ENCODE results near the gene TCF12.

The TCF12 gene

DNA sequence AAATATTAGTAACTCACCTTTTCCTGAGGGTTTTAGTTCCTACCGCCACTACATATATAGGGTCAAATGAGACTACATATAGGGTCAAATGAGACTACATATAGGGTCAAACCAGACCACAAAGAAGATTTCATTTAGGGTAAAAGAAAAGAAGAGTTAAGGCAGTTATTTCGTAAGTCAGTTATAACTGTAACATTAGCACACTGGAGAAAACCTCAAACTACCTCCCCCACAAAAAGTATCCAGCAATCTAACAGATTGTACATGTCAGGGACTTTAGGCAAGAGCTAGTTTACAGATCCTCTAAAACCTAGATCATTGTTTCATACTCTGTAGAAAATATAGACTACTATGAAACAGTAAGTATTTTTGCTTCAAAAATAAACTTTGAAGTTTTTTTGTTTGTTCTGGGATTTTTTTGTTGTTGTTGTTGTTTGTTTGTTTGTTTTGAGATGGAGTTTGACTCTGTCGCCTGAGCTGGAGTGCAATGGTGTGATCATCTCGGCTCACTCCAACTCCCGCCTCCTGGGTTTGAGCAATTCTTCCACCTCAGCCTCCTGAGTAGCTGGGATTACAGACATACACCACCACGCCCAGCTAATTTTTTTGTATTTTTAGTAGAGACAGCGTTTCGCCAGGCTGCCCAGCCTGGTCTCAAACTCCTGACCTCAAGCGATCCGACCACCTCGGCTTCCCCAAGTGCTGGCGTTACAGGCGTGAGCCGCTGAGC is 365.5 kb downstream of the TCF12 start:
- TF ChIP-seq, protein P1, sequence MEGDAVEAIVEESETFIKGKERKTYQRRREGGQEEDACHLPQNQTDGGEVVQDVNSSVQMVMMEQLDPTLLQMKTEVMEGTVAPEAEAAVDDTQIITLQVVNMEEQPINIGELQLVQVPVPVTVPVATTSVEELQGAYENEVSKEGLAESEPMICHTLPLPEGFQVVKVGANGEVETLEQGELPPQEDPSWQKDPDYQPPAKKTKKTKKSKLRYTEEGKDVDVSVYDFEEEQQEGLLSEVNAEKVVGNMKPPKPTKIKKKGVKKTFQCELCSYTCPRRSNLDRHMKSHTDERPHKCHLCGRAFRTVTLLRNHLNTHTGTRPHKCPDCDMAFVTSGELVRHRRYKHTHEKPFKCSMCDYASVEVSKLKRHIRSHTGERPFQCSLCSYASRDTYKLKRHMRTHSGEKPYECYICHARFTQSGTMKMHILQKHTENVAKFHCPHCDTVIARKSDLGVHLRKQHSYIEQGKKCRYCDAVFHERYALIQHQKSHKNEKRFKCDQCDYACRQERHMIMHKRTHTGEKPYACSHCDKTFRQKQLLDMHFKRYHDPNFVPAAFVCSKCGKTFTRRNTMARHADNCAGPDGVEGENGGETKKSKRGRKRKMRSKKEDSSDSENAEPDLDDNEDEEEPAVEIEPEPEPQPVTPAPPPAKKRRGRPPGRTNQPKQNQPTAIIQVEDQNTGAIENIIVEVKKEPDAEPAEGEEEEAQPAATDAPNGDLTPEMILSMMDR (IDR thresholded peaks at IDR 0.05) = no peak
- Histone ChIP-seq H3K27me3 (no peaks in the 10 kb centered on the region), H3K4me1 (no peaks in the 10 kb centered on the region), H3K9me3 (no peaks in the 10 kb centered on the region), H3K27ac (no peak overlapping the region), H3K36me3 (peaks cover 60 to 74% (median 61%) of the 10 kb centered on the region in 3 donors), H3K4me3 (no peak overlapping the region)
- intact Hi-C loops (cut with DNase I; ENCODE audit: low total_unique reads) = no loop called here
- DNase-seq = no peak

DNA sequence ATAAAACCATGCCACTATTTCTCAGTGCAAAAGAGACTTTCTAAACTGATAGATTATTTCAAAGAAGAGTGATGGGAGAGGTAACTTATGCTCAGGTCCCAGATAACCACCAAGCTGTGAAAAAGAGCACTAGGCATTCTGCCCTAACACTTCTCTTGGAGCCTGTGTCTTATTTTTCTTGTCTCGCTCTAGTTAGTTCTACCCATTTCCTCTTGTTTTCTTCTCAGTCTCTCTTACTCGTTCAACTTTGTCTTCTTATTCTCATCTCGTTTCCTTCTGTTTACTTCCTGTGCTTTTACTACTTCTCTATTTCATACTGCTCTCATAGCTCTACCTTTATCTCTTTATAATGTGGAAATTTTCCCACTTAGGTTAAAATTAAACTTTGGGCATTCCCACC is 366.1 kb downstream of the TCF12 start:
- no peak overlapping the region for H3K4me3 ChIP-seq
- no peak for DNase-seq
- no peaks in the 10 kb centered on the region for H3K9me3 ChIP-seq
- peaks cover 60 to 73% (median 61%) of the 10 kb centered on the region in 3 donors for H3K36me3 ChIP-seq
- H3K27me3 ChIP-seq = no peaks in the 10 kb centered on the region
- H3K27ac ChIP-seq = no peak overlapping the region
- TF ChIP-seq, protein P1 (IDR thresholded peaks at IDR 0.05) = no peak
- H3K4me1 ChIP-seq = no peaks in the 10 kb centered on the region
- intact Hi-C loops (cut with DNase I; ENCODE audit: low total_unique reads) = no loop called here

DNA sequence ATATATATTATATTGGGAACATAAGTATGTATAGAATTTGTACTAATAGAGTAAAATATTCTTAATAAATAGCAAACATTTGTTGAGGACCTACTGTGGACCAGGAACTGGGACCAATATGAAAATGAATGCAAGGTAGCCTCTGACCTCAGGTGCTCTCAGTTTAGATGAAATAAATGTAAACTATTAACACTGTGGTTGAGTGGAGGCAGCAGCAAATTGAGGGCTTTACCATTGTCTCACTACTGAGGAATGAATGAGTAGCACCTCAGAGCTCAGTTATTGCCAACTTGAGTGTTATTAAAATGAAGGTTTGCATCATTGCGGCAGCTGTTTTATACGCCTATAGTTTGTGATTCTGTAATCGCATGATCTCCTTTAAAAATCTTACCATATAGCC is 366.9 kb downstream of the TCF12 start:
- Histone ChIP-seq H3K27ac (no peak overlapping the region), H3K4me3 (no peak overlapping the region), H3K36me3 (peaks cover 61 to 70% (median 61%) of the 10 kb centered on the region in 3 donors), H3K27me3 (no peaks in the 10 kb centered on the region), H3K9me3 (no peaks in the 10 kb centered on the region), H3K4me1 (no peaks in the 10 kb centered on the region)
- TF ChIP-seq, protein P1 (IDR thresholded peaks at IDR 0.05) = no peak
- intact Hi-C loops (cut with DNase I; ENCODE audit: low total_unique reads) = no loop called here
- DNase-seq = no peak

DNA sequence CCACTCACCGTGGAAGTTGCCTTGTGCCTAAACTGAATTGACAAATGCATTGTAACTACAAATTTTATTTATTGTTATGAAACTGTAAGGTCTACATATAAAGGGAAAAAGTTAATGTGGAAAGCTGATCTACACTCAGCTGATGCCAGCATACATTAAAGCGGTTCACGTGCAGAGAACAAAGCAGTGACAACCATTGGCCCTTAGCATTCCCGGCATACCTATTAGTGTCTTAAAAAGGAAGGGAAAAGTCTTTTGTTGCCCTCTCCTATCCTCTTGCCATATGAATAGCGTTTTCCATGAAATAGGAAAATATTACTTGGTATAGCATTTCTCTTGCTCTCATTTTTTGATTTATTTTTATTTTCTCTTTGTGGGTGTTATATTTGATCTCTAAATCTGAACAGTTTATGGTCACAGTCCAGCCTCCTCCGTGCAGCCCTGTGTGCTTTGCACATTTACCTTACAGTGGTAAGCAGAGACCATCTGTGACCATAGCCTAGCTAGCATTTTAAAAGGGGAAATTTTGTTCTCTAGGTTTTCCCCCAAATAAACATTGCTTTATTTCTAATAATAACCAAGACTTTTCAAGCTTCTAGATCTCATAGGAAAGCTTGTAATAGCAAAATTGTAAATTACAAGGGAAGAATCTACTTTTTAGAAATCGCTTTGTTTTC is 368.1 kb downstream of the TCF12 start:
- TF ChIP-seq, protein P1 (IDR thresholded peaks at IDR 0.05) = no peak
- no peak for DNase-seq
- Histone ChIP-seq H3K9me3 (no peaks in the 10 kb centered on the region), H3K27me3 (no peaks in the 10 kb centered on the region), H3K27ac (no peak overlapping the region), H3K4me3 (no peak overlapping the region), H3K4me1 (no peaks in the 10 kb centered on the region), H3K36me3 (peaks cover 64 to 71% (median 68%) of the 10 kb centered on the region in 3 donors)
- intact Hi-C loops (cut with DNase I; ENCODE audit: low total_unique reads) = no loop called here

DNA sequence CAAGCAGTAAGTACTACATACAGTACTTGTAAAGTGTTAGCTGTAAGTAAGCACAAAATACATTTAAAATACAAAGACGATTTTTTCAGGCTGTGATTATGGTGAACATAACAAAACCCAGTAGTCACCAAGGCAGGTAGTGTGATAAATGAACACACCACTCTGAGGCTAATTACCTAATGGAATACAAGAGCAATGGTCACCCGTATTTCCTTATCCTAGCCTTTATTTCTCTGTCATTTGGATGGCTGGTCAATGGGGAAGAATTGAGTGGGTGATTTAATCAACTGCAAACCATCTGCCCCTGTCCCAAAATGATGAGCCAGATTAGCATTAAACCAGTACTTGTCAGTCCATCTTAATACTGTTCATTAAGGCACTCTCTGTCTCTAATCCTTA is 368.7 kb downstream of the TCF12 start:
- DNase-seq = no peak
- Histone ChIP-seq H3K9me3 (no peaks in the 10 kb centered on the region), H3K4me1 (no peaks in the 10 kb centered on the region), H3K36me3 (peaks cover 58 to 72% (median 66%) of the 10 kb centered on the region in 3 donors), H3K27me3 (no peaks in the 10 kb centered on the region), H3K4me3 (no peak overlapping the region), H3K27ac (no peak overlapping the region)
- intact Hi-C loops (cut with DNase I; ENCODE audit: low total_unique reads) = no loop called here
- TF ChIP-seq, protein P1 (IDR thresholded peaks at IDR 0.05) = no peak
